HG02884 (cell line): Measurements from ENCODE around the gene DPP9.

Experiments
- ATAC-seq: cut with Tn5 transposase; IDR thresholded peaks from one replicate; pipeline ENCODE4 v1.9.1; 2021; ENCODE audit warnings: mild to moderate bottlenecking, moderate library complexity; ENCODE audit not compliant: unreplicated experiment

DPP9 gene

GRCh38 chr19:4660993-4661392, 62.6 kb downstream of the DPP9 start:
- no peak for ATAC-seq

GRCh38 chr19:4660181-4660791, 63.4 kb downstream of the DPP9 start:
- no peak for ATAC-seq

GRCh38 chr19:4657835-4658234, 65.8 kb downstream of the DPP9 start:
- no peak for ATAC-seq

DNA sequence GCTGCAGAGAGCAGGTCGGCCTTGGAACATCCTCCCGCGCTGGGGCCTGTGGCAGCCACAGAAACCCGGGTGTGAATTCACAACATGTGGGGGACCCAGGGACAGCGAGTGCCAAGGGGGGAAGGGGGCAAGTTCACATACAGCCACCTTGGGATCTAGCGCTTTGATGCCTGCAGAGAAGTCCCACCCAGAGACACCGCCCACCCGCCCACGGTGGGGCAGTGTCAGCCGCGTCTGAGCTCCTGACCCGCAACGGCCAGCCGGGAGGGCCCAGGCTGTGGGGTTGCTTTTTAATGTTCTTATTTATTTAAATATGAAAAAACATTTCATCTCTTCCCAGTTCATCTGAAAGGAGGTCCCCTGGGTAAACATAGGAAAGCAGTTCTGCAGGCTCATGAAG, 66.4 kb downstream of the DPP9 start:
- ATAC-seq, result no peak

- no peak for ATAC-seq
Observed at GRCh38 chr19:4656102-4656501, 67.5 kb downstream of the DPP9 start.

DNA sequence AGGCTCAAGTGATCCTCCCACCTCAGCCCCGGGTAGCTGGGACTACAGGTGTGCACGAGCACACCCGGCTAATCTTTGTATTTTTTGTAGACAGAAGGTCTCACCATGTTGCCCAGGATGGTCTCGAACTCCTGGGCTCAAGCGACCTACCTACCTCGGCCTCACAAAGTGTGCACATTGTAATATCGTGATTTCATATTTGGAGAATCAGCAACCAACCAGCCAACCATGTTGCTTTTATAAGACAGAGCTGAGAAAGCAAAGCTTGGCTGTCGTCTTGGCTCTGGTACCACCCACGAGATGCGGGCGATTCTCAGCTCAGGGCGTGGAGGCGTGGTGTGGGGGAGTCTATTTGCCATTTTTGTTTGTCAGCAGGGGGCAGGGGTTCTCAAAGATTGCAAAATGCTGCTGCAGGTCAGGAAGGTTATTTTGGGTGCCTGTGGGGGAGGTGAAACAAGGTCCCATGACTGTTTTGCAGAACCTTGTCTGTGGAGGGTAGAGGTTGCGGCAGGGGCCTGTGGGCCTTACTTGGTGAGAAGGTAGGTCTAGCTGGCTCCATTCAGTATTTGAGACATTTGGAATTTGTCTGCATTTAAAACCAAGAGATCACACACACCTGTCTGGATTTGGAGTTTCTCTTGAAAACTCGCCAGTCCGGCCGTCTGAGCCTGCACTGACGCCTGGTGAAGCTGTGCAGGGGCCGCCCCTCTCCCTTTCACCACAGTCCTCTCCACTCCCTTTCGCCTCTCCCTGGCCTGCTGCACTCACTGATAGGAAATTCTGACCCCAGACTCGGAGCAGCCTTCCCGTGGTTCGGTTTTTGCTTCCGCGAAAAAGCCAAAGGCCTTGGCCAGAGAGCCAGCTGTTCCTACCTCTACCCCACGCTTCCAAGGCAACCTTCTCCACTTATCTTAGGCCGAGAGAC, 68.9 kb downstream of the DPP9 start:
- no peak for ATAC-seq

DNA sequence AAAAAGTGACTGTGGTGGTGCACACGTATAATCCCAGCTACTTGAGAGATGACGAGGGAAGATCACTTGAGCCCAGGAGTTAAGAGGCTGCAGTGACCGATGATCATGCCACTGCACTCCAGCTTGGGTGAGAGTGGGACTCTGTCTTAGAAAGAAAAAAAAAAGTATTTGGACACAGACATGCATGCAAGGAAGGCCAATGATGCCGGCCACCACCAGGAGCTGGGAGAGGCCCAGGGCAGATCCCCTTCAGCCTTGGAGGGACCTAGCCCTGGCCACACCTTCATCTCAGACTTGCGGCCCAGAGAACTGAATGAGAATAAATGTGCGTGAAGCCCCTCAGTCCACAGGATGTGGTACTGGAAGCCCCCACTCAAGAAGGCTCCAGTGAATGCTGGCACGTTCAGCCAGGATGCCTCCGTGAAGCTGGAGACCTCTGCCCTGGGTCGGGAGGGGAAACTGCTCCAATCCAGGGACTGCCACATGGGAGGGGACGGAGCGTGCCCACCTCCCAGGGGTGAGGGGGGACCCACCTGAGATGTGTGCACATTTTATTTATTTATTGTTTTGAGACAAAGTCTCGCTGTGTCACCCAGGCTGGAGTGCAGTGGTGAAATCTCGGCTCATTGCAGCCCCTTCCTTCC, 69.7 kb downstream of the DPP9 start:
- no peak for ATAC-seq

GRCh38 chr19:4652075-4652474, 71.6 kb downstream of the DPP9 start:
- ATAC-seq, result no peak

- no peak for ATAC-seq
Observed at GRCh38 chr19:4650159-4650558, 73.5 kb downstream of the DPP9 start.

- no peak for ATAC-seq
Observed at GRCh38 chr19:4649392-4650047, 74.1 kb downstream of the DPP9 start.

DNA sequence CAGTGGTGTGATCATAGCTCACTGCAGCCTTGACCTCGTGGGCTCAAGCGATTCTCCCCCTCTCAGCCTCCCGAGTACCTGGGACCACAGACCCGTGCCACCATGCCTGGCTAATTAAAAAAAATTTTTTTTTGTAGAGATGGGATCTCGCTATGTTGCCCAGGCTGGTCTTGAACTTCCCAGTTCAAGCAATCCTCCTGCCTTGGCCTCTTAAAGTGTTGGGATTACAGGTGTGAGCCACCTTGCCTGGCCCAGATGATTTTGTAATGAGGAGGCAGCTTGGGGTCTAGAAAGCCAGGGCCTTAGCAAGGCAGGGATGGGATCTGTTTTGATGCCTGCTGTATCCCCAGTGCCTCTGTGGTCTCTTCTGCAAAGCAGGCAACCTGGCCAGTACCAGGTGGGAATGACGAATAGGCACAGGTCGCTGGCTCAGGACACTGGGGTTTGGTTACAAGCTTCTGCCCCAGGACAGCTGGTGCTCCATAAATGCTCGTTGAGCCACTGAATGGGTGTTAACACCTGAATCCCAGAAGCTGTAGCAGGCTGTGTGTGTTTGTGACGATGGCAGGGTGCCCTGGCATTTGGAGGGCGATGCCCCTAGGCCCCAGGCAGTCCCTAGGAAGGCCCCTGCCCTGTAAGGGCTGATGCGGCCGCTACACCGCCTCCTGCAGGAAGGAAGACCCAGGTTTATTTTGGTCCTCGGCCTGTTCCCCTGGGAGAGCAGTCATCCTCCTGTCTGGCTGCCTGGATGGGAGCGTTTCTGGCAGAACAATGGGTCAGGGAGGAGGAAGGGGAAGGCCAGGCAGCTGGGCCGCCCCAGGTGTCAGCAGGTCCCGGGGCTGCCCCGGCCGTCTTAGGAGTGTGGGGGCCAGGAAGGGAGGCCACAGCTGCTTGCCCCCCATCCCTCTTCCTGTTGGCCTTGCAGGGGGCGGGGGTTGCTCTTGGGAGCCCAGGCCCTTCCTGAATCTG, 75.7 kb downstream of the DPP9 start:
- no peak for ATAC-seq

GRCh38 chr19:4645718-4646117, 77.9 kb downstream of the DPP9 start:
- ATAC-seq, result no peak

DNA sequence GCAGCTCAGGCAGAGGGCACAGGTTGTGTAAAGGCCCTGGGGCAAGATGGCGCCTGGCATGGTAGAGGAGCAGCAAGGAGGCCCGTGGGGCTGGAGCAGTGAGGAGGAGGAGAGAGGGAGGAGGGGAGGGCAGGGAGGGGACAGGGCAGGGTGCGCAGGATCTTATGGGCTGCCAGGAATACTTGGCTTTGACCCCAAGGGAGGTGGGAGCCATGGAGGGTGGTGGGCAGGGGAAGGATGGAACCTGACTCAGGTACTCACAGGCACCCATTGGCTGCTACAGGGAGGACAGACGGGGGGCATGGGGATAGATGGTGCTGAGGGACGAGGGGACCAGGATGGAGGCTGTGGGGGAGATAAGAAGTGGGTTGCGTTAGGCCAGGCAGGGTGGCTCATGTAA, 81.0 kb downstream of the DPP9 start:
- no peak for ATAC-seq

- ATAC-seq, result no peak
Observed at GRCh38 chr19:4641132-4641531, 82.5 kb downstream of the DPP9 start.

DNA sequence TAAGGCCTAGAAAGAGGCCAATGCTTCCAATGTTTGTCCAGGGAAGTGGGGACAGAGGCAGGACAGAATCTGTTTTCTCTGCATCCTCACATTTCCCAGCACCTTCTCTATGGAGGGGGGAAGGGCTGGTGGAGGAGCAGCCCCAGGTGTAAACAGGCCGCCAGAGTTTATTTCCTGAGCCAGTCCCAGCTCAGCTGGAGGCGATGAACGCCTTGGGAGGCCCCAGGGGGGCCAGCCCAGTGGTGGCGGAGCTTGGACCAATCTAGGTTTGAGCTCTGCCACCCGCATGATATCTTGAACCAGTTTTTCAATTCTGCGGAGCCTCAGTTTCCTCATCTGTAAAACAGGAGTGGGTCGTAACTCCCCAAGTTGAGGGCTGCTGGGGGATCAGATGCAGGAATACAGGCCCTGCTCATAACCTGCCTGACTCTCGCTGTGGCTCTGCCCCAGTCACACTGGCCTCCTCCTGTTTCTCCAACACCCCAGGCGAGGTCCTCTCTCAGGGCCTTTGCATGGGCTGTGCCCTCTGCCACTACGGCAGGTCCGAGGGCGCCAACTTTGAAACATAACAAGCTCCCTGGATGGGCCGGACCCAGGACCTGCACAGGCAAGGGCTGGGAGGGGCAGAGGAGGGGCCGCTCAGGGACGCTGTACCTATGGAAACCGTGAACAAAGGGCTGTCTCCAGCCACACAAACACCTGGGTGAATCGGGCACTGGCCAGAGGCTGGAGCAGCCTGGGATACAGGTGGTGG, 83.2 kb downstream of the DPP9 start:
- no peak for ATAC-seq

GRCh38 chr19:4639531-4640246, 84.0 kb downstream of the DPP9 start:
- peak; percentile 10 for ATAC-seq

- ATAC-seq, result peak; percentile 72
Observed at GRCh38 chr19:4638828-4639530, 84.7 kb downstream of the DPP9 start, which contains the start of gene TNFAIP8L1. Gene TNFAIP8L1, plus strand, starts transcription at chr19:4639516. Its CDS starts 12,354 bp downstream, at chr19:4651870.

GRCh38 chr19:4638317-4638716, 85.3 kb downstream of the DPP9 start:
- no peak for ATAC-seq
